NCI-H345 treated with DMSO at 0.1 percent for 48 hours (cell line): ENCODE data around the gene TAS2R41.
"Not testable (repeated sequence)": the region's sequence is repeated elsewhere in the genome, so short reads cannot be mapped to it uniquely, and the experiment has no call there.

ENCODE experiments used
- DNase-seq: peaks from one replicate; lab custom pipeline; 2025; ENCODE audit not compliant: unreplicated experiment; lab: John Stamatoyannopoulos, UW

Gene TAS2R41

DNA sequence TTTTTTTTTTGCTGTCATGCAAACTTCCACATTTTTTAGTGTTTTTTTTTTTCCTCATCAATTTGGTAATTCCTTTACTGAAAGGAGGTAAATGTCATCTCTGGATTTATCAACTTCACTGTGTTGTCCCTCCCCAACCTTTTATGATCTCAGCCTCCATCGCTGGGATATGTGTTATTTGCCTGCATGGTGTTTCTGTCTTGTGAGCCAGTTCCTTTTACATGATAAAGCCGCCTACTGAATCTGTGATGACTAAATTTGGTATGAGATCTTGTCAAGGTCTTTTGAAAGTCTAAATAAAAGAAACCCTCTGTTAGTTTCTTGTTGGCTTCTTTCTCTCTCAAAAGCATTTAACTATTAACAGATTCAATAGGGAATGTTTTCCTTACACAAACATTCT, 39.3 kb downstream of the TAS2R41 start:
- DNase-seq, result no peak

DNA sequence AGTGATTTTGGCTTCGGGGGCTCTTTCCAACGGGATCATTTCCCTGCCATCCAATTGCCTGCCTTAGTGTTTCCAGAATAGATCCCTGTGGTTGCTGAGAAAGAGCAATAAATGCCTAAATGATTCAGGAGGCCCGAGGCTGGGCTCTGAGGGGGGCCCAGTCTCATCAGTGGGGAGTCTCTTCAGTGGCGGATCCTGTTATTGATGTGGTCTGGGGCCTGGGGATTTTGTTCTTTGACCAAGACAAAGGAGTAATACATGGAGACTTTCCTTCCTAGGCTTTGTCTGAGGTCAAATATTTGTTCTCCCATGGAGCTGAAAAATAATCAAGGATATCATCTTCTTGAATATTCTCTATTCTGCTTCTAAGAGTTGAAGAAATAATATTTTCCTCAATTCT, 40.8 kb downstream of the TAS2R41 start:
- no peak for DNase-seq

- no peak for DNase-seq
These were observed 41.3 kb downstream of the TAS2R41 start for GRCh38 chr7:143518941-143519340.

DNA sequence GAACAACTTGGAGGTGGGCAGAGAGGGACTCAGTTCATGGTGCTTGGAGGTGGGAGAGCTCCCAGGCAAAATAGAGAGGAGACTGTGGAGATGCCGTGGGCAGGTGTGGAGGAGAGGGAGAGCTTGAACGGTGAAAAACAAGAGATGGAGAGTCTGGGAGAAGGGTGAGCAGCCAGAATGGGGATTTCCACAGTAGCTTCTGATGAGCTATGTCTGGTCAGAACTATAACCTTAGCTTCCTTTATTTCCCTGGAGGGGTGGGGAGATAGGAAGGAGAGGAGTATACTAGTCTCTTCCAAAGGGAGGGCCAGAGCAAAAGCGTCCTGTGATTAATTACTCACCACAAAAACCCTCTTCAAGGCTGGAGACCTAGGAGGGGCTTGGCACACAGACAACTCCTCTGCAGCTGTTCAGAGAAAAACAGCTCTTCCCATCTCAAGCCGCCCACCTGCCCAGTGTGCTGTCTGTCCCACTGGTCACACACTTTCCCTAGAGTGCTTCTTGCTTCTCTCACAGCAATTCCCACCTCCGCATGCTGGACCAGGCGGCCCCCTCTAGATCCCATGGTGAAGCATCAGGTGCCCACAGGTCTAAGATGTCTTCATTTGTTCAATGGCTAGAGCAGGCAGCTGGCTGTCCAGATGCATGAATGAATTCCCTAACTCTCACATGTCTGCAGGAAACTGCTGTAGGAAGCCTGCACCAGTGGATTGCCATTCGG, 41.9 kb downstream of the TAS2R41 start:
- DNase-seq, result peak; percentile 23

- not testable (repeated sequence) for DNase-seq
These were observed 44.7 kb downstream of the TAS2R41 start for GRCh38 chr7:143522309-143522916.
